Measurements from ENCODE around the gene WNT10A.
"Not testable (repeated sequence)": the region's sequence is repeated elsewhere in the genome, so short reads cannot be mapped to it uniquely, and the experiment has no call there.

The WNT10A gene

GRCh38 chr2:218899147-218899546 is 18.5 kb downstream of the WNT10A start:
- H3K4me3 Mint-ChIP-seq, result no peak overlapping the region
- H3K4me1 Mint-ChIP-seq, result peaks cover 42% of the 10 kb centered on the region
- no peaks in the 10 kb centered on the region for H3K36me3 Mint-ChIP-seq (ENCODE audit: low read depth)
- no peak for ATAC-seq
- peaks cover 50% of the 10 kb centered on the region for H3K27me3 Mint-ChIP-seq
- no peaks in the 10 kb centered on the region for H3K9me3 Mint-ChIP-seq
- H3K27ac Mint-ChIP-seq, result no peak overlapping the region
- DNase-seq, result no peak

DNA sequence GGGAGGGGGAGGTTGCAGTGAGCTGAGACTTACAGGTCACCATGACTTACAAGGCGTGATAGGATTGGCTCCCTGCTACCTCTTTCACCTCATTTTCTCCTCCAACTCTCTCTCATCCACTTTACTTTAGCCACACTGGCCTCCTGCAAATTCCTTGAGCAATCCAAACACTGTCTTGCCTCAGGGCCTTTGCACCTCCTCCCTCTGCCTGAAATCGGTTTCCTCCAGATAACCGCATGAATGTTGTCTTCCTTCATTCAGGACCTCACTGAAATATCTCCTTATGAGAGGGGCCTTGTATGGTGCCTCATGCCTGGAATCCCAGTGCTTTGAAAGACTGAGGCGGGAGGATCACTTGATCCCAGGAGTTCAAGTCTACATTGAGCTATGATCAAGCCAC is 21.8 kb downstream of the WNT10A start:
- no peak overlapping the region for H3K27ac Mint-ChIP-seq
- DNase-seq (no peak), ATAC-seq (no peak)
- no peaks in the 10 kb centered on the region for H3K9me3 Mint-ChIP-seq
- H3K4me3 Mint-ChIP-seq, result no peak overlapping the region
- H3K27me3 Mint-ChIP-seq, result peaks cover 62% of the 10 kb centered on the region
- peaks cover 11% of the 10 kb centered on the region for H3K4me1 Mint-ChIP-seq
- H3K36me3 Mint-ChIP-seq (ENCODE audit: low read depth), result no peaks in the 10 kb centered on the region

- no peak overlapping the region for H3K4me3 Mint-ChIP-seq
- ATAC-seq (no peak), DNase-seq (no peak)
- H3K4me1 Mint-ChIP-seq, result peaks cover 10% of the 10 kb centered on the region
- no peak overlapping the region for H3K27ac Mint-ChIP-seq
- H3K27me3 Mint-ChIP-seq, result peaks cover 52% of the 10 kb centered on the region
- no peaks in the 10 kb centered on the region for H3K36me3 Mint-ChIP-seq (ENCODE audit: low read depth)
- H3K9me3 Mint-ChIP-seq, result no peaks in the 10 kb centered on the region
Observed at GRCh38 chr2:218904176-218904575, 23.5 kb downstream of the WNT10A start.

DNA sequence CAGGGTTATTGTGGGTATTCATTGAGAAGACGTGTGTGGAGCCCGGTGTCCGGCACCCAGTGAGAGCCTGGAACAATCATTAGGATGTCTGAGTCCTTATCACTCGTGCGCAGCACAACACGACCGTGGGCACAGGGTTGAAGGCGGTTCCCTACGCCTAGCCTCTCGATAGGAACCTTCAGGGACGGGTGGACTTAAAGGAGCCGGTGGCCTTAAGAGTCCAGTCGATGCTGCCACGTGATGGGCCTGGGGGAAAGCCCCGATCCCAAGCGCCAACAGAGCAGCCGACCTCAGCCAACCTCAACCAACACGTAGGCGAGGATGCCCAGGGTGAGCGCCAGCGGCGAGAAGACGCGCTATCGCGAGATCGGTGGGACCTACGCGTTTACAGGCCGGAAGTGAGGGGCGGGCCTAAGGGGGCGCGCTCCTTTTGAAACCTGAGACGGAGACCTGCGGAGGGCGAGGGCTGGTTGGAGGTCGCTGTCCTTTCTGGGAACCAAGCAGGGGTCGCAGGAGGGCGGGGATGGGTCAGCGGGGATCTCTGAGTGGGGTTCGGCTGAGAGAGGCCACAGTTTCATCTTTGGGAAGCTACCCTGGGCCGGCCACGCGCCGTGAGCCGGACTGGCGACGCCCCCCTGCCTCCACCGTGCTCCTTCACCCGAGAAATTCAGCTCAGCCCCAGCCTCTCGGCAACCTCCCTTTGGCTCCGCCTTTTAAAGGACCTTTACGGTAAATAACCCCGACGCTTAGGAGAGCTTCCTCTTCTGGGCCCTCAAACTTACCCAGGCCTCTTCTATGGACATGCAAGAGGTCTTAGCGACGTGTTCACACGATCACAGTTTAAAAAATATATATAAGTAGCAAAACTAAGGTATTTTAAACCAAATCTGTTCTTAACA is 28.3 kb downstream of the WNT10A start:
- Mint-ChIP-seq H3K4me3 (peak overlapping the region; percentile 83), H3K27me3 (peaks cover 24% of the 10 kb centered on the region), H3K27ac (peak overlapping the region; percentile 78), H3K9me3 (no peaks in the 10 kb centered on the region), H3K36me3 (ENCODE audit: low read depth) (no peaks in the 10 kb centered on the region), H3K4me1 (peaks cover 19% of the 10 kb centered on the region)
- DNase-seq (peak; percentile 93), ATAC-seq (peak; percentile 98)

- DNase-seq (no peak), ATAC-seq (no peak)
- Mint-ChIP-seq H3K4me1 (peaks cover 19% of the 10 kb centered on the region), H3K4me3 (no peak overlapping the region), H3K27ac (no peak overlapping the region), H3K9me3 (no peaks in the 10 kb centered on the region), H3K27me3 (peaks cover 15% of the 10 kb centered on the region), H3K36me3 (ENCODE audit: low read depth) (no peaks in the 10 kb centered on the region)
Observed at GRCh38 chr2:218910741-218911140, 30.1 kb downstream of the WNT10A start.

- H3K27me3 Mint-ChIP-seq, result peaks cover 37% of the 10 kb centered on the region
- no peaks in the 10 kb centered on the region for H3K4me1 Mint-ChIP-seq
- peaks cover 3% of the 10 kb centered on the region for H3K36me3 Mint-ChIP-seq (ENCODE audit: low read depth)
- no peaks in the 10 kb centered on the region for H3K9me3 Mint-ChIP-seq
- H3K27ac Mint-ChIP-seq, result no peak overlapping the region
- DNase-seq (no peak), ATAC-seq (no peak)
- H3K4me3 Mint-ChIP-seq, result no peak overlapping the region
Observed at GRCh38 chr2:218920504-218920903, 39.9 kb downstream of the WNT10A start.

- ATAC-seq, result no peak
- H3K4me3 Mint-ChIP-seq, result no peak overlapping the region
- H3K27me3 Mint-ChIP-seq, result peaks cover 46% of the 10 kb centered on the region
- no peak for DNase-seq
- no peaks in the 10 kb centered on the region for H3K4me1 Mint-ChIP-seq
- peaks cover 3% of the 10 kb centered on the region for H3K36me3 Mint-ChIP-seq (ENCODE audit: low read depth)
- no peaks in the 10 kb centered on the region for H3K9me3 Mint-ChIP-seq
- no peak overlapping the region for H3K27ac Mint-ChIP-seq
Observed at GRCh38 chr2:218924757-218925156, 44.1 kb downstream of the WNT10A start.

DNA sequence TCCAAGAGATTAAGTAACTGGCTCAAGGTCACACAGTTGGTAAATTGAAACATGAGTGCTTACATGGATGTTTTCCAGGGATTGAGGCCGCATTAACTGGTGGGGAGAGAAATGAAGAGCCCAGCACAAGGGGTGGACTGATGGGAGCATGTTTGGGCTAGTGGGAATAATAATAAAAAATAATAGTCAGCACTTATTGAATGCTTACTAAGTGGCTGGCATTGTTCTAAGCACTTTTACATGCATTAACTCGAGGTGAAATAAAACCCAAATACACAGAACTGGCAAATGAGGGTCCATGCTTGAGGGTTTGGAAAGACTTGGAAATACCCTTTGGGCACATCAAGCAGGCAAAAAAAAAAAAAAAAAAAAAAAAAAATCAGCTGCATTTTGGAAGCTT is 44.8 kb downstream of the WNT10A start:
- Mint-ChIP-seq H3K27me3 (peaks cover 45% of the 10 kb centered on the region), H3K4me1 (no peaks in the 10 kb centered on the region), H3K4me3 (no peak overlapping the region), H3K36me3 (ENCODE audit: low read depth) (peaks cover 3% of the 10 kb centered on the region), H3K9me3 (no peaks in the 10 kb centered on the region), H3K27ac (no peak overlapping the region)
- no peak for ATAC-seq
- no peak for DNase-seq

DNA sequence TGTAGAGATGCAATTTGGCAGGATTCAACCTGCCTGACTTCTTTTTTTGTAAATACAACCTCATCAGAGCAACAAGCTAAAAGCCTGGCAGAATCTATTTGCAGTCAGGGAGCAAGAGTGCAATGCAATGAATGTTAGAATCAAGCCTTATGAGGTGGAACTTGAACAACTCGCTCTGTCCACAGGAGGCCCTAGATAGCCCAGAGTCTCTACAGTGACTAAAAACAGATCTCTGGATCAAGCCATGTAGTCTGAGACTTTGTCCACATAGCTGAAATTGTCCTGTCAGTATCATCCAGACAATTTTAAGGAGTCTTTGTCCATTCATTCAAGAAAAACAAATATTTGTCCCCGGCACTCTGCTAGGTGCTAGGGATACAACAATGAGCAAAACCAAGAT is 46.8 kb downstream of the WNT10A start:
- Mint-ChIP-seq H3K4me3 (no peak overlapping the region), H3K36me3 (ENCODE audit: low read depth) (peaks cover 3% of the 10 kb centered on the region), H3K4me1 (no peaks in the 10 kb centered on the region), H3K9me3 (no peaks in the 10 kb centered on the region), H3K27me3 (peaks cover 38% of the 10 kb centered on the region), H3K27ac (no peak overlapping the region)
- DNase-seq, result no peak
- ATAC-seq, result no peak

DNA sequence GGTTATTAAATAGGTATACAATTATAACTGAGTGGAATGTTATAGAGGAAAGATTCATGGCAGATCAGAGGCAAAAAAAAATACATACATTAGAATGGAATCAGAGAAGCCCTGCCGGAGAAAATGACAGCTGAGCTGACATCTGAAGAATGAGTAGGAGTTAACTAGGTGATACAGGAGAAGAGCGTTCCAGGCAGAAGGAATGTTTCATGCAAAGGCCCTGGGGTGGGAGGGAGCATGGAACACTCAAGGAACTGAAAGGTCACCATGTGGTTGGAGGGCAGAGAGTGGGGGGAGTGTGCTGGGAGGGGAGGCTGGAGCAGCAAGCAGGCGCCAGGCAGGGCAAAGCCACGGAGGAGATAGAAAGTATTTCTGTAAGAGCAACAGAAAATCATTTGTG is 47.2 kb downstream of the WNT10A start:
- Mint-ChIP-seq H3K36me3 (ENCODE audit: low read depth) (peaks cover 3% of the 10 kb centered on the region), H3K4me1 (no peaks in the 10 kb centered on the region), H3K4me3 (no peak overlapping the region), H3K27me3 (peaks cover 36% of the 10 kb centered on the region), H3K9me3 (no peaks in the 10 kb centered on the region), H3K27ac (no peak overlapping the region)
- no peak for ATAC-seq
- DNase-seq, result no peak

DNA sequence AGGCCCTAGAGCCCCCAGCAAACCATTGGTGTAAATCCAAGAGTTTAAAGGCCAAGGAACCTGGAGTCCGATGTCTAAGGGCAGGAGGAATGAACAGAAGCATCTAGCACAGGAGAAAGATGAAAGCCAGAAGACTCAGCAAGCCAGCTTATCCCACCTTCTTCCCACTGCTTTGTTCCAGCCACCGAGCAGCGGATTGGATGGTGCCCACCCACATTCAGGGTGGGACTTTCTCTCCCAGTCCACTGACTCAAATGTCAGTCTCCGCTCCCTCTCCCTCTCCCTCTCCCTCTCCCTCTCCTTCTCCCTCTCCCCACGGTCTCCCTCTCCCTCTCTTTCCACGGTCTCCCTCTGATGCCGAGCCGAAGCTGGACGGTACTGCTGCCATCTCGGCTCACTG is 49.8 kb downstream of the WNT10A start:
- H3K36me3 Mint-ChIP-seq (ENCODE audit: low read depth); ATAC-seq; DNase-seq; H3K27ac Mint-ChIP-seq; H3K9me3 Mint-ChIP-seq; H3K4me1 Mint-ChIP-seq; H3K4me3 Mint-ChIP-seq: not testable (repeated sequence)
- peaks cover 23% of the 10 kb centered on the region for H3K27me3 Mint-ChIP-seq

GRCh38 chr2:218931751-218932150 is 51.1 kb downstream of the WNT10A start:
- DNase-seq; H3K27ac Mint-ChIP-seq; H3K9me3 Mint-ChIP-seq; H3K4me3 Mint-ChIP-seq; H3K36me3 Mint-ChIP-seq (ENCODE audit: low read depth); ATAC-seq; H3K4me1 Mint-ChIP-seq: not testable (repeated sequence)
- peaks cover 24% of the 10 kb centered on the region for H3K27me3 Mint-ChIP-seq

Measured in activated naive CD8-positive, alpha-beta T cell treated with anti-CD3 and anti-CD28 coated beads, Interleukin-2, amount 50 U/mL, for 24 hours (primary cell).